ENCODE results near the gene FIZ1. TPM values are rescaled to one million over a fixed set of nuclear protein-coding genes. Genes with fewer than 3 reads are reported as not detected.

Gene FIZ1
- total and polyA plus RNA-seq, 2 experiments from 2014 or later = 2.3 to 3.4 TPM

DNA sequence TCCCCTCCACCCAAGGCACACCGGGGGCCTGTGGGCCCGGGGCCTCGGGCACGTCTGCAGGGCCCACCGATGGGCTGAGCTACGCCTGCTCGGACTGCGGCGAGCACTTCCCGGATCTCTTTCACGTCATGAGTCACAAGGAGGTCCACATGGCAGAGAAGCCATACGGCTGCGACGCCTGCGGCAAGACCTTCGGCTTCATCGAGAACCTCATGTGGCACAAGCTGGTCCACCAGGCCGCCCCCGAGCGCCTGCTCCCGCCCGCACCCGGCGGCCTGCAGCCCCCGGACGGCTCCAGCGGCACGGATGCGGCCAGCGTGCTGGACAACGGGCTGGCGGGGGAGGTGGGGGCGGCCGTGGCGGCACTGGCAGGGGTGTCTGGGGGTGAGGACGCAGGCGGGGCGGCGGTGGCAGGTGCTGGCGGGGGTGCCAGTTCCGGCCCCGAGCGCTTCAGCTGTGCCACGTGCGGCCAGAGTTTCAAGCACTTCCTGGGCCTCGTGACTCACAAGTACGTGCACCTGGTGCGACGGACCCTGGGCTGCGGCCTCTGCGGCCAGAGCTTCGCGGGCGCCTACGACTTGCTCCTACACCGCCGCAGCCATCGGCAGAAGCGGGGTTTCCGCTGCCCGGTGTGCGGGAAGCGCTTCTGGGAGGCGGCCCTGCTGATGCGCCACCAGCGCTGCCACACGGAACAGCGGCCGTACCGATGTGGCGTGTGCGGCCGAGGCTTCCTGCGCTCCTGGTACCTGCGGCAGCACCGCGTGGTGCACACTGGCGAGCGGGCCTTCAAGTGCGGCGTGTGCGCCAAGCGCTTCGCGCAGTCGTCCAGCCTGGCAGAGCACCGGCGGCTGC, 16.5 kb upstream of the FIZ1 start:
- H3K9ac ChIP-seq = no peak overlapping the region
- peaks cover 8% of the 10 kb centered on the region; the same call in 1 of the 2 replicates for H3F3A ChIP-seq (ENCODE audit: insufficient read depth)
- no peaks in the 10 kb centered on the region for H3K9me3 ChIP-seq (ENCODE audit: low read depth)
- H3K79me2 ChIP-seq (ENCODE audit: insufficient read depth) = peaks cover 24% of the 10 kb centered on the region
- TF ChIP-seq EZH2phosphoT487 (IDR thresholded peaks at IDR 0.05; ENCODE audit: insufficient read depth, low read depth) (no peak), EZH2 (IDR thresholded peaks at IDR 0.05; ENCODE audit: insufficient read depth, poor library complexity, severe bottlenecking) (no peak)
- no peaks in the 10 kb centered on the region for H3K9me2 ChIP-seq (ENCODE audit: insufficient read depth)
- H3K4me1 ChIP-seq (ENCODE audit: insufficient read depth) = no peaks in the 10 kb centered on the region
- 98 to 99% methylated on average over 72 to 85 of the region's 88 CpGs for WGBS, 2 experiments (ENCODE audit: low coverage in 1 of 2, low lambda C conversion rate in 2 of 2, missing lambda C conversion rate in 2 of 2)
- no peak overlapping the region for H3K4me2 ChIP-seq (ENCODE audit: unreplicated experiment)
- H3K4me3 ChIP-seq = no peak overlapping the region
- in situ Hi-C loops (cut with MboI) = no loop called here
- no peaks in the 10 kb centered on the region for H3K27me3 ChIP-seq (replicated peaks; ENCODE audit: insufficient read depth)
- no peaks in the 10 kb centered on the region for H4K20me1 ChIP-seq (ENCODE audit: insufficient read depth)
- H3K27ac ChIP-seq = no peak overlapping the region
- H3K36me3 ChIP-seq (ENCODE audit: low read depth) = no peaks in the 10 kb centered on the region; the same call in 1 of the 2 replicates
- no peak overlapping the region for H2AFZ ChIP-seq
- no peak for DNase-seq

DNA sequence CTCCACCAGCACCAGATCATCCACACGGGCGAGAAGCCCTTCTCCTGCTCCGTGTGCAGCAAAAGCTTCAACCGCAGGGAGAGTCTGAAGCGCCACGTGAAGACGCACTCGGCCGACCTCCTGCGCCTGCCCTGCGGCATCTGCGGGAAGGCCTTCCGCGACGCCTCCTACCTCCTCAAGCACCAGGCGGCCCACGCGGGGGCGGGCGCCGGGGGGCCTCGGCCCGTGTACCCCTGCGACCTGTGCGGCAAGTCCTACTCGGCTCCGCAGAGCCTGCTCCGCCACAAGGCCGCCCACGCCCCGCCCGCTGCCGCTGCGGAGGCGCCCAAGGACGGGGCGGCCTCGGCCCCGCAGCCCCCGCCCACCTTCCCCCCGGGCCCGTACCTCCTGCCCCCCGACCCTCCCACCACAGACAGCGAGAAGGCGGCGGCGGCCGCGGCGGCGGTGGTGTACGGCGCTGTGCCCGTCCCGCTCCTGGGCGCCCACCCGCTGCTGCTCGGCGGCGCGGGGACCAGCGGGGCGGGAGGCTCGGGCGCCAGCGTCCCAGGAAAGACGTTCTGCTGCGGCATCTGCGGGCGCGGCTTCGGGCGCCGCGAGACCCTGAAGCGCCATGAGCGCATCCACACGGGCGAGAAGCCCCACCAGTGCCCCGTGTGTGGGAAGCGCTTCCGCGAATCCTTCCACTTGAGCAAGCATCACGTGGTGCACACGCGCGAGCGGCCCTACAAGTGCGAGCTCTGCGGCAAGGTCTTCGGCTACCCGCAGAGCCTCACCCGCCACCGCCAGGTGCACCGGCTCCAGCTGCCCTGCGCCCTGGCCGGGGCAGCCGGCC, 15.6 kb upstream of the FIZ1 start:
- Histone ChIP-seq H3K27me3 (replicated peaks; ENCODE audit: insufficient read depth) (no peaks in the 10 kb centered on the region), H3K79me2 (ENCODE audit: insufficient read depth) (peaks cover 32% of the 10 kb centered on the region), H3K9ac (no peak overlapping the region), H3K27ac (no peak overlapping the region), H3K4me2 (ENCODE audit: unreplicated experiment) (no peak overlapping the region), H2AFZ (no peak overlapping the region), H3K4me3 (no peak overlapping the region), H3K9me3 (ENCODE audit: low read depth) (no peaks in the 10 kb centered on the region), H3F3A (ENCODE audit: insufficient read depth) (peaks cover 8% of the 10 kb centered on the region; the same call in 1 of the 2 replicates), H4K20me1 (ENCODE audit: insufficient read depth) (no peaks in the 10 kb centered on the region), H3K9me2 (ENCODE audit: insufficient read depth) (no peaks in the 10 kb centered on the region), H3K4me1 (ENCODE audit: insufficient read depth) (no peaks in the 10 kb centered on the region), H3K36me3 (ENCODE audit: low read depth) (peaks cover 7% of the 10 kb centered on the region; the same call in 1 of the 2 replicates)
- no peak for TF ChIP-seq EZH2phosphoT487 (IDR thresholded peaks at IDR 0.05; ENCODE audit: insufficient read depth, low read depth)
- TF ChIP-seq EZH2 (IDR thresholded peaks at IDR 0.05; ENCODE audit: insufficient read depth, poor library complexity, severe bottlenecking) = no peak
- 96 to 97% methylated on average over 62 to 98 of the region's 98 CpGs for WGBS, 2 experiments (ENCODE audit: low coverage in 1 of 2, low lambda C conversion rate in 2 of 2, missing lambda C conversion rate in 2 of 2)
- no peak for DNase-seq
- in situ Hi-C loops (cut with MboI) = no loop called here

DNA sequence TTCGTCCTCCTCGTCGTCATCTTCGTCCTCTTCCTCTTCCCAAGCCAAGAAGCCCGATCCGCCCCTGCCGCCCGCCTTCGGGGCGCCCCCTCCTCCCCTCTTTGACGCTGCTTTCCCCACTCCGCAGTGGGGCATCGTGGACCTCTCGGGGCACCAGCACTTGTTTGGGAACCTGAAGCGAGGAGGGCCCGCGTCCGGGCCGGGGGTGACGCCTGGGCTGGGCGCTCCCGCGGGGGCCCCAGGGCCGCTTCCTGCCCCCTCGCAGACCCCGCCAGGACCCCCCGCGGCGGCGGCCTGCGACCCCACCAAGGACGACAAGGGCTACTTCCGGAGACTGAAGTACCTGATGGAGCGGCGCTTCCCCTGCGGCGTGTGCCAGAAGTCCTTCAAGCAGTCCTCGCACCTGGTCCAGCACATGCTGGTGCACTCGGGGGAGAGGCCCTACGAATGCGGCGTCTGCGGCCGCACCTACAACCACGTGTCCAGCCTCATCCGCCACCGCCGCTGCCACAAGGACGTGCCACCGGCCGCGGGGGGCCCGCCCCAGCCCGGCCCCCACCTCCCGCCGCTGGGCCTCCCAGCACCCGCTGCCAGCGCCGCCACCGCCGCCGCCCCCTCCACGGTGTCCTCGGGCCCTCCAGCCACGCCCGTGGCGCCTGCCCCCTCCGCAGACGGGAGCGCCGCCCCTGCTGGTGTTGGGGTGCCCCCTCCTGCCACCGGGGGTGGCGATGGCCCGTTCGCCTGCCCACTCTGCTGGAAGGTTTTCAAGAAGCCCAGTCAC, 14.8 kb upstream of the FIZ1 start:
- H3K27me3 ChIP-seq (replicated peaks; ENCODE audit: insufficient read depth) = no peaks in the 10 kb centered on the region

DNA sequence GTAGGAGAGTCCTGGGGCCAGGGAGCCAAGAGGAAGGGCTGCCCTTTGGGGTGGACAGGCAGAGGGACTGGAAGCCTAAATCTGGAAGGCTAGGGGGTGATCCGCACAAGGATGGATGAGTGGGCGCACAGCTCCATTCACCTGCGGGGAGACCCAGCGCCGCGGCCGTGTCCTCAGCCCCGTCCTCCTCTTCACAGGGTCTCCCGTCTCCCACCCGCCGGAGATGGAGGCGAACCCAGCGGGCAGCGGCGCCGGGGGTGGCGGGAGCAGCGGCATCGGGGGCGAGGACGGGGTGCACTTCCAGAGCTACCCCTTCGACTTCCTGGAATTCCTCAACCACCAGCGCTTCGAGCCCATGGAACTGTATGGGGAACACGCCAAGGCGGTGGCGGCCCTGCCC, 14.1 kb upstream of the FIZ1 start:
- peaks cover 48% of the 10 kb centered on the region for H3K79me2 ChIP-seq (ENCODE audit: insufficient read depth)

More for the DNA sequence above, 14.8 kb upstream of the FIZ1 start:
- no peak overlapping the region for H3K27ac ChIP-seq
- no peak for DNase-seq
- peaks cover under 1% of the 10 kb centered on the region; the same call in 1 of the 2 replicates for H3F3A ChIP-seq (ENCODE audit: insufficient read depth)
- H3K9ac ChIP-seq = no peak overlapping the region
- no peaks in the 10 kb centered on the region for H3K4me1 ChIP-seq (ENCODE audit: insufficient read depth)
- no peaks in the 10 kb centered on the region for H4K20me1 ChIP-seq (ENCODE audit: insufficient read depth)
- no peak overlapping the region for H3K4me2 ChIP-seq (ENCODE audit: unreplicated experiment)
- TF ChIP-seq EZH2phosphoT487 (IDR thresholded peaks at IDR 0.05; ENCODE audit: insufficient read depth, low read depth) (no peak), EZH2 (IDR thresholded peaks at IDR 0.05; ENCODE audit: insufficient read depth, poor library complexity, severe bottlenecking) (no peak)
- in situ Hi-C loops (cut with MboI) = no loop called here
- no peak overlapping the region for H2AFZ ChIP-seq
- H3K4me3 ChIP-seq = no peak overlapping the region
- H3K9me2 ChIP-seq (ENCODE audit: insufficient read depth) = no peaks in the 10 kb centered on the region
- peaks cover 15% of the 10 kb centered on the region; the same call in 1 of the 2 replicates for H3K36me3 ChIP-seq (ENCODE audit: low read depth)
- WGBS, 2 experiments (ENCODE audit: low coverage in 1 of 2, low lambda C conversion rate in 2 of 2, missing lambda C conversion rate in 2 of 2) = 95 to 96% methylated on average over 16 to 75 of the region's 75 CpGs
- peaks cover 40% of the 10 kb centered on the region for H3K79me2 ChIP-seq (ENCODE audit: insufficient read depth)
- H3K9me3 ChIP-seq (ENCODE audit: low read depth) = no peaks in the 10 kb centered on the region

More for the DNA sequence above, 14.1 kb upstream of the FIZ1 start:
- no peak overlapping the region for H3K9ac ChIP-seq
- H3K4me3 ChIP-seq = no peak overlapping the region
- no peaks in the 10 kb centered on the region for H3K4me1 ChIP-seq (ENCODE audit: insufficient read depth)
- no peaks in the 10 kb centered on the region for H4K20me1 ChIP-seq (ENCODE audit: insufficient read depth)
- no peaks in the 10 kb centered on the region for H3K9me3 ChIP-seq (ENCODE audit: low read depth)
- DNase-seq = no peak
- H3K36me3 ChIP-seq (ENCODE audit: low read depth) = peaks cover 17% of the 10 kb centered on the region; the same call in 1 of the 2 replicates
- H3K27ac ChIP-seq = no peak overlapping the region
- H3K4me2 ChIP-seq (ENCODE audit: unreplicated experiment) = no peak overlapping the region
- WGBS, 2 experiments (ENCODE audit: low coverage in 1 of 2, low lambda C conversion rate in 2 of 2, missing lambda C conversion rate in 2 of 2) = 94 to 96% methylated on average over 13 to 27 of the region's 27 CpGs
- in situ Hi-C loops (cut with MboI) = no loop called here
- H3K9me2 ChIP-seq (ENCODE audit: insufficient read depth) = no peaks in the 10 kb centered on the region
- TF ChIP-seq EZH2 (IDR thresholded peaks at IDR 0.05; ENCODE audit: insufficient read depth, poor library complexity, severe bottlenecking) = no peak
- no peak overlapping the region for H2AFZ ChIP-seq
- H3K27me3 ChIP-seq (replicated peaks; ENCODE audit: insufficient read depth) = no peaks in the 10 kb centered on the region
- no peaks in the 10 kb centered on the region for H3F3A ChIP-seq (ENCODE audit: insufficient read depth)

All from GM23248 (cell line).